ENCODE measurements around the gene FOXJ3.

Gene FOXJ3

DNA sequence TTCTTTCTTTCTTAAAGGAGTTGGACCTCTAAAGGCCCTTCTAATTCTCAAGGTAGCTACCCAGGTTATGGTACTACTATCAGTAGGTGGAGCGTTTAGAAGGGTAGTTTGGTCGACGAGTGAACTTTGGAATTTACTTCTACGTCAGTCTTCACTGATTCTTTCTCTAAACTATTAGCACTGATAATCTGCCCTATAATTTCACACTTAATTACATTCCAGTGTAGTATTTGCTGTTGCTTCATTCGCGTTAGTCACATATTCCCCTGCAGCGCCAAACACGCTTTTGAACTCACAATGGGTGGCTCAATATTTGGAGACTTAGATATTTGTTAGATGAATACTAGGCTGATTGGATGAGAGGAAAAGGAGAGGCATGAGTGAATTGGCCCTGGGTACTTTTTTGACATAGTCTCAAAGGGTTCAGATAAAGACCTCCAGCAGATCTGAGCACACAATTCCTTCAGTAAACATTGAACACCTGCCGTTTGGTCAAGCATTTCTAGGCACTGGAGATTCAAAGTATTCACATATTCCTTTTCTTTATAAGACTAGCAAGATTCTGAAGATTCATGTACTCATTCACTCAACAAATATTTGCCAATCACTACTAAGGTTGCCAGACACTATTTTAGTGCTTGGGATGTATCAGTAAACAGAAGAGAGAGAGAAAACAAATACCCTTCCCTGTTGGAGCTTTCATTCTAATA, 929 bp upstream of the FOXJ3 start:
- peak overlapping the region; percentile 86 for H3K4me3 ChIP-seq (ENCODE audit: low read length)
- DNase-seq (ENCODE audit: low read depth, low spot score): no peak

DNA sequence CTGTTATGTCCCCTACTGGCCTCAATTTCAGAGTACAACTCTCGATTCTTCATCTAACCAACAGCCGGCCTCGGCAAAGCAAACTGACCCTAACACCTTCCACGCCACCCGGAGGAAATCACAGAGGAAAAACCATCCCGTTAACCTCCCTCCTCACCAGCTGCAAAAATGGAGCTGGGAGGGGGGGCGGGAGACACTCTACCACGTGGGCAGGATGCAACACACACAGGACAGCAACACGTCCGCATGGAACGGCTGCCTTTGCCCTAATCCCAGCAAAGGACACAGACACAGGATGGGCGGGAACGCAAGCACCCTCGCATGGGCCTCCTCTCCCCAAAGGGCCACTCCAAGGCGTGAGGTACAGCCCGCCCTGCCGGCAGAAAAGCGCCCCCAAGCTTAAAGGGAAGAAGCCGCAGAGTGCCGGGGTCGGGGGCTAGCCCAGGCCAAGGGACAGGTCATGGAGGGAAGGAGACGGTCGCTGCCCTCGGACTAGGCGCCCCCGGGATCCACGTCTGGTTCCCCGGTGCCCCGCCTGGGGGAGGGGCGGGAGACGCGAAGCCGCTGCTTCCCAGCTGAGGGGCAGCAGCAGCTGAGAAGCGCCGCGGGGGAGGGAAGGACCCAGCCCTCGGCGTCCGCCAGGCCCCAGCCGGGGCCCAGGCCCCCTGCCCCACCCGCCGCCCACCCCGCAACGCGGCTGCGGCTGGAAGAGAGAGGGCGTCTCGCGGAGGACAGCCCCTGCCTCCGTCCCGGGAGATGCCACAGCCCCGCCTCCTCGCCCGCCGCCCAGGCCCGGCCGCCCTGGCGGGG, 590 bp downstream of the FOXJ3 start:
- no peak for DNase-seq (ENCODE audit: low read depth, low spot score)
- peak overlapping the region; percentile 86 for H3K4me3 ChIP-seq (ENCODE audit: low read length)

DNA sequence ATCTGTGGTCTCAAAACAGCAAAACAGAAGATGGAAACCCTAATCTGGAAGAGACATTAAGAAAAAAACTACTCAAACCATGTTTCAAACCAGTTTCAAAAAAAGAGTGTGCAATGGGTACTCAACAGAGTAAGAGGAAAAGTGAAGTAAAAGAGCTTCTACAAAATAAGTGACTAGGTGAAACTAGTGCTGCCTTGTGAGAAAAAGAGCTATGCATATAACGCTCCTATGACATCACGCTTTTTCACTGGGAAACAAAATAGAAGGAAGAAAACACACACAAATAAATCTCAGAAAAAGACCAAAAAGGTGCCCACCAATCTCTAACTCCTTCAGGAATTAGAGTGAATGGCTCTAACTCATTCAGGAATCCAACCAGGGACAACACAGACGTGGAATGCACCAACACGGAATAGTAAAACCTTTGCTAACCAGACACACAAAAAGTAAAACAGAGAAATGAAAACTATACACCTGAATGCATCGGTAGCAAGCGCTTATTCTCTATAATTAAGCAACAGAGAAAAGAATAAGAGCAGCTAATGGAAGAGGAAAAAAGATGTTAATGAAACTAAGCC, 1.3 kb downstream of the FOXJ3 start:
- H3K4me3 ChIP-seq (ENCODE audit: low read length): peak overlapping the region; percentile 86
- no peak for DNase-seq (ENCODE audit: low read depth, low spot score)

DNA sequence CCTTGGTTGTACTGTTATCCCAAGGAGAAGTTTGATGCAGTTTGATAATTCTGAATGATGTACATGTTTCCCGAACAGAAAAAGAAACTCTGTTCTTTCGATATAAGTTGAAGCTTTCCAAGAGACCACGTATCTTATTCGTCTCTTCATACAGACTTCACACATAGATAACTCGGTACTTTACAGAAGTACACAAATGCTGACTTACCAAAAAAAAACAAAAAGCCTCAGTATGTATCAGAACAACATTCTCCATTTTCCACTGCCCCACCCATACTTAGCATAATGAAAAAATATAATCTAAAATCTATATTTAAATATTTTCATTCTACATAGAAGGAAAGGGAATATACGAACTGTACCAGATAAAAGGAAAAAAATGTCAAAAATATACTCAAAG, 2.2 kb downstream of the FOXJ3 start:
- H3K4me3 ChIP-seq (ENCODE audit: low read length): no peak overlapping the region
- no peak for DNase-seq (ENCODE audit: low read depth, low spot score)

- no peak for DNase-seq (ENCODE audit: low read depth, low spot score)
- H3K4me3 ChIP-seq (ENCODE audit: low read length): no peak overlapping the region
Observed at GRCh38 chr1:42330215-42330614, 4.8 kb downstream of the FOXJ3 start.

DNA sequence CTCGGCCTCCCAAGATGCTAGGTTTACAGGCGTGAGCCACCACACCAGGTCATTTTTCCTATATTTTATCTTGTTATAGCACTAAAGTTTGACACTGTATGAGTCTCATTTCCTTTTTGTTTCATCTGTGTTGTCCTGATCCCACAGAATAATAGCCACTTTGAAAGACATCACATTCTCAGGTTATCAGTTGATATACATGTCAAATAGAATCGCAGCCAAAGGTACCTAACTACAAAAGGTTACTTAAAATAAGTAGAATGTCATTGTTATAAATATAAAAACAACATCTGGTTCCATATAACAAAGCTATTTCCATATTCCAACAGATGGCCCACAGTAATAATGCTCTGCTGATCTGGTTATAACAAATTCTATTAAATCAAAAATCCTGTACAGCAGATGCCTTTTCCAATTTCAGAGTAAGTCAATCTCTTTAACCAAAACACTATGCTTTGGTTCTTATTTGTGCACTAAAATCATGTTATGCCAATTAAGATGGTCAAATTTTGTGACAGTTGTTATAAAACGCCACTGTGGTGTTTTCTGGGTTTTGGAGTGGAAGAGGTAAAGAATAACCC, 6.0 kb downstream of the FOXJ3 start:
- H3K4me3 ChIP-seq (ENCODE audit: low read length): no peak overlapping the region
- DNase-seq (ENCODE audit: low read depth, low spot score): no peak

DNA sequence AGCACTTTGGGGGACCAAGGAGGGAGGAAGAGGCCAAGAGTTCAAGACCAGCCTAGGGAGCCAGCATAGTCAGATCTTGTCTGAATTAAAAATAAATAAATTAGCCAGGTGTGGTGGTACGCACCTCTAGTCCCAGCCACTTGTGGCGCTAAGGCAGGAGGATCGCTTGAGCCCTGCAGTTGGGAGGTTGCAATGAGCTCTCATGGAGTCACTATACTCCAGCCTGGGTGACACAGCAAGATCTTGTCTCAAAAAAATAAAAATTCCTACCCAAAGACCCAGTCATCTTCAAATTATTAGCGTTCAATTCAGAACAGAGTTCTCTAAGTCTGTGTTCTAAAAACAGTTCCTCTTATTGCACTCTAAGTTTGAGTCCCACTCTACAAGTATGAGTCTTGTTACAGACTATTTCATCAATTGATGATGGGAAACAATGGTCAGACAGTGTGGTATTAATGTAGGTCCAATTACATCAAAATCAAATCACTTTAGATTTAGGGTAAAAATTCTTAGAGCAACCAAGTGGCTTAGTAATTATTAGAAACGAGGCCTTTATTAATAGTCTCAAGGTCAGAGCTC, 6.9 kb downstream of the FOXJ3 start:
- H3K4me3 ChIP-seq (ENCODE audit: low read length): no peak overlapping the region
- no peak for DNase-seq (ENCODE audit: low read depth, low spot score)

DNA sequence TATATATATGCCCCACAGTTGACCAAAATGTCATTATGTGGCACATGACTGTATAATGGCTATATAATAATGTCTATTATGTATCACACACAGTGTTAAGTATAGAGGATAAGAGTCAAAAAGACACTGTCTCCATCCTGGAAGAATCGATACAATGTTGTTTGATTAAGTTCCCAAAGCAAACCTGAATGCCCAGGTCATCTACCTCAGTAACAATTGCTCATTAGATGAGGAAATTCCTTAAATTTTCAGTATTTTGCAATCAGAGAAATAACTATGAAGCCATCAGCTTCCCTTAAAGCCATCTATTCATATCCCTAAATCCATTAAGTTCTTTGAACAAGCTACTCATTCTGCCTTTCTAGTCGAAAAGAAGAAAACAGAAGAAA, 10.0 kb downstream of the FOXJ3 start:
- H3K4me3 ChIP-seq (ENCODE audit: low read length): no peak overlapping the region
- no peak for DNase-seq (ENCODE audit: low read depth, low spot score)

DNA sequence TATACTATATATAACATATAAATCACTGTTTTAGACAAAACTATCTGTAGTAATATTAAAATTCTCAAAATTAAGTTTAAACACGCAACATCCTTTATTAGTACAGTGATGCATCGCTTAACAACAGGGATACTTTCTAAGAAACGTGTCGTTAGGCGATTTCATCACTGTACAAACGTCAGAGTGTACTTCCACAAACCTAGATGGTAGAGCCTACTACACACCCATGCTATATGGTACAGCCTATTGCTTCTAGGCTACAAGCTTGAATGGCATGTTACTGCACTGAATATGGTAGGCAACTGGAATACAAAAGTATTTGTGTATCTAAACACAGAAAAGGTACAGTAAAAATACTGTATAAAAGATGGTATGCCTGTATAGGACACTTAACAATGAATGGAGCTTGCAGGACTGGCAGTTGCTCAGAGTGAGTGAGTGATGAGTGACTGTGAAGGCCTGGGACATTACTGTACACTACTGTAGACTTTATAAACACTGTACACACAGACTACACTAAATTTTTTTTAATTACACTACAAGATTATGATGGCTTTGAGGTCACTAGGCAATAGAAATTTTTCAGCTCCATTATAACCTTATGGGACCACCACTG, 10.5 kb downstream of the FOXJ3 start:
- DNase-seq (ENCODE audit: low read depth, low spot score): no peak
- no peak overlapping the region for H3K4me3 ChIP-seq (ENCODE audit: low read length)

DNA sequence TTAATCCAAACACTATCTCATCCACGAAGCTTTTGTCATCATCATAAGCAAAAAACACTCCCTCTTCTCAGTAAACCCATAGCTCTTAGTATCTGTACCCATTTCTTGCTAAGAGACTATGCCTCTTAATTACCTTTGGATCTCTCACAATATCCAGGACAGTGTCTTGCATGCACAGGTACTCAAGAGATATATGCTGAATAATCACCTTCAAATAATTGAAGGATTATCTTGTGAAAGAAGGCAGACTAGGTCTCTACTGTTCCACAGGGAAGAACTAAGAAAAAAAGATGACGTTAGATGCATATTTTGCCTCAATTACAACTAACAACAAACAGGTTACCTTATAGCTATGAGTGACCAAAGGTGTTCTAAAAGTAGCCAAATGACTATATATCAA, 11.5 kb downstream of the FOXJ3 start:
- DNase-seq (ENCODE audit: low read depth, low spot score): no peak
- H3K4me3 ChIP-seq (ENCODE audit: low read length): no peak overlapping the region

GRCh38 chr1:42322577-42322976, 12.5 kb downstream of the FOXJ3 start:
- no peak overlapping the region for H3K4me3 ChIP-seq (ENCODE audit: low read length)
- no peak for DNase-seq (ENCODE audit: low read depth, low spot score)

- H3K4me3 ChIP-seq (ENCODE audit: low read length): no peak overlapping the region
- DNase-seq (ENCODE audit: low read depth, low spot score): no peak
Observed at GRCh38 chr1:42321731-42322130, 13.3 kb downstream of the FOXJ3 start.

DNA sequence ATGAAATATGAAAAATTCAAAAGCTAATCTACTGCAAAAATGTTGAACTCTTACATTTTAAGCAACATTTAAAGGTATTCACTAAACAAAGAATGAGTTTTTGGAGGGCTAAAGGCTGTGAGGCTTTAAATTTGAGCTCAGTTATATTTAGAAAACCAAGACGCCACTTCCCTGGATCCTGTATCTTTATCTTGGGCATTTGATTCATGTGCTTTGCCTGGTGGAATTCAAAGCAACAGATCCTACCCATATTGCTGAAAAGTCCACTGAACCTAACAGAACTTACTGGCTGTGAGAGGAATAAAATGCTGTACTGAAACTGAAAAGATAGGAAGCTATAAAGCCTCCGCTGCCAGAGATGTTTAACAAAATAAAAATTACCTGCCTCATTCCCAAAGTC, 14.3 kb downstream of the FOXJ3 start:
- DNase-seq (ENCODE audit: low read depth, low spot score): no peak
- H3K4me3 ChIP-seq (ENCODE audit: low read length): no peak overlapping the region

GRCh38 chr1:42319871-42320484, 15.1 kb downstream of the FOXJ3 start:
- peak; percentile 74 for DNase-seq (ENCODE audit: low read depth, low spot score)
- H3K4me3 ChIP-seq (ENCODE audit: low read length): peak overlapping the region; percentile 0; the same call in 1 of the 2 replicates

- no peak overlapping the region for H3K4me3 ChIP-seq (ENCODE audit: low read length)
- no peak for DNase-seq (ENCODE audit: low read depth, low spot score)
Observed at GRCh38 chr1:42319128-42319851, 15.7 kb downstream of the FOXJ3 start.

- DNase-seq (ENCODE audit: low read depth, low spot score): no peak
- H3K4me3 ChIP-seq (ENCODE audit: low read length): no peak overlapping the region
Observed at GRCh38 chr1:42318601-42319000, 16.4 kb downstream of the FOXJ3 start.

- H3K4me3 ChIP-seq (ENCODE audit: low read length): no peak overlapping the region
- no peak for DNase-seq (ENCODE audit: low read depth, low spot score)
Observed at GRCh38 chr1:42317308-42317707, 17.7 kb downstream of the FOXJ3 start.

- DNase-seq (ENCODE audit: low read depth, low spot score): no peak
- H3K4me3 ChIP-seq (ENCODE audit: low read length): no peak overlapping the region
Observed at GRCh38 chr1:42316292-42316691, 18.7 kb downstream of the FOXJ3 start.
